ENCODE results near the gene TRPV3. TPM values are rescaled to one million over a fixed set of nuclear protein-coding genes. Genes with fewer than 3 reads are reported as not detected.

Gene TRPV3
- total RNA-seq, 1 donor from 2014 or later: 0.16 TPM

DNA sequence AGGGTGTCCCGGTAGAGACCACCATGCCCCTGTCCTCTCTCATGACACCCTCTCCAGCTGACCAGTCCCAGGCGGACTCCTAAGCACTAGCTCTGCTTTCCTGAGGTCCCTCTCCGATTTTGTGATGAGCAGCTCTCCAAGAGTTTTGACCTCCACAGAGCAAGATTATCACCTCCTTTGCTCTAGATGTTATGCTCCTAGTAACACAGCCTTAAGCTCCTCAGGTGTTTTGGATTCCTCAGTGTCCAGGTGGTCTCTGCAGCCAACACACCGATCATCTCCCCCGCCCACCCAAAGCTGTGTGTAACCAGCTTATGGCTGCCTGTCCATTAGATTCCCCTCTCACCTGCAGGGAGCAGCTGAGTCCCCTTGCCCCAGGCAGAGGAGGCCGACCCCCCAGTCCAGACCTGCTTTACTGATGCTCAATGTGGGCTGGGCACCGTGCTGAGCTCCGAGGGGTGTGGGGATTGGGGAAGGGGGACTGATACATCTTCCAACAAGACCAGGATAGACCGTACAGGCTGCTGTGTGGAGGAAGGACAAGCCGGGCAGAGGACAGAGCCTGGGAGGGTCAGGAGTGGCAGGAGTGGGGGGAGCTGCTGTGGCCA is 2.3 kb downstream of the TRPV3 start:
- Histone ChIP-seq H3K36me3 (ENCODE audit: insufficient read depth, low read length) (no peaks in the 10 kb centered on the region), H3K79me2 (ENCODE audit: insufficient read depth, low read length) (no peaks in the 10 kb centered on the region), H3K4me2 (ENCODE audit: low read length) (no peak overlapping the region), H3K4me3 (ENCODE audit: insufficient read depth, low read depth, low read length) (no peak overlapping the region), H3K4me1 (ENCODE audit: insufficient read depth, low read length) (peaks cover 8% of the 10 kb centered on the region), H3K27ac (ENCODE audit: low read depth, low read length) (no peak overlapping the region), H3K9me3 (ENCODE audit: insufficient read depth, low read depth, low read length) (no peaks in the 10 kb centered on the region), H3K9ac (ENCODE audit: low read length) (no peak overlapping the region), H2AFZ (ENCODE audit: low read depth, low read length) (no peak overlapping the region), H3K27me3 (ENCODE audit: insufficient read depth, low read length) (no peaks in the 10 kb centered on the region), H4K20me1 (ENCODE audit: insufficient read depth, low read length) (no peaks in the 10 kb centered on the region)
- Mint-ChIP-seq H3K4me3 (ENCODE audit: unreplicated experiment) (no peak overlapping the region), H3K36me3 (ENCODE audit: low read depth, unreplicated experiment) (no peaks in the 10 kb centered on the region), H3K27me3 (ENCODE audit: low read depth, unreplicated experiment) (peaks cover 27% of the 10 kb centered on the region), H3K4me1 (ENCODE audit: low read depth, unreplicated experiment) (no peaks in the 10 kb centered on the region), H3K9me3 (ENCODE audit: unreplicated experiment) (peaks cover 6% of the 10 kb centered on the region), H3K27ac (ENCODE audit: unreplicated experiment) (no peak overlapping the region)
- TF ChIP-seq EZH2 (IDR thresholded peaks at IDR 0.05; ENCODE audit: insufficient read depth, low read length): no peak
- TF ChIP-seq, protein P1, sequence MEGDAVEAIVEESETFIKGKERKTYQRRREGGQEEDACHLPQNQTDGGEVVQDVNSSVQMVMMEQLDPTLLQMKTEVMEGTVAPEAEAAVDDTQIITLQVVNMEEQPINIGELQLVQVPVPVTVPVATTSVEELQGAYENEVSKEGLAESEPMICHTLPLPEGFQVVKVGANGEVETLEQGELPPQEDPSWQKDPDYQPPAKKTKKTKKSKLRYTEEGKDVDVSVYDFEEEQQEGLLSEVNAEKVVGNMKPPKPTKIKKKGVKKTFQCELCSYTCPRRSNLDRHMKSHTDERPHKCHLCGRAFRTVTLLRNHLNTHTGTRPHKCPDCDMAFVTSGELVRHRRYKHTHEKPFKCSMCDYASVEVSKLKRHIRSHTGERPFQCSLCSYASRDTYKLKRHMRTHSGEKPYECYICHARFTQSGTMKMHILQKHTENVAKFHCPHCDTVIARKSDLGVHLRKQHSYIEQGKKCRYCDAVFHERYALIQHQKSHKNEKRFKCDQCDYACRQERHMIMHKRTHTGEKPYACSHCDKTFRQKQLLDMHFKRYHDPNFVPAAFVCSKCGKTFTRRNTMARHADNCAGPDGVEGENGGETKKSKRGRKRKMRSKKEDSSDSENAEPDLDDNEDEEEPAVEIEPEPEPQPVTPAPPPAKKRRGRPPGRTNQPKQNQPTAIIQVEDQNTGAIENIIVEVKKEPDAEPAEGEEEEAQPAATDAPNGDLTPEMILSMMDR (IDR thresholded peaks at IDR 0.05; ENCODE audit: insufficient read depth, low read depth, low read length): no peak
- no peak for FAIRE-seq
- DNase-seq (ENCODE audit: low read depth): no peak

DNA sequence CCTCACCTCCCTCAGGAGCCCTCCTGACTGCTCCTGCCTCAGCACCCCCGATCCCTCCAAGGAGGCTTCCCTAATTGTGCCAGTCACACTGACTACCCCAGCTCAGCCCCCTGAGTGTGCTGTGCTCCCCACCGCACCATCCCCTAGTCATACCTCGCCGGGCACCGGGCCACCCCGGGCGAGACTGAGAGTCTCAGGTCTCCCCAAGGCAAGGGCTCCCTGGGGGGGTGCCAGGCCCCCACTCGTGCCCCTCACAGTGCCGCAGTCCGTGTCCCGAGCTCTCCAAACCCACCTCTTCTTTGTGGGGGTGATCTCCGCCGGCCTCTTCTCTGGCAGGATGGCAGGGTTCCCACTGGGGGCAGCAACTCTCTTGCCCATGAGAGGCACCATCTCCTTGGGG is 3.2 kb downstream of the TRPV3 start:
- DNase-seq (ENCODE audit: low read depth) (no peak), FAIRE-seq (no peak)
- H3K9me3 Mint-ChIP-seq (ENCODE audit: unreplicated experiment): peaks cover 9% of the 10 kb centered on the region
- Histone ChIP-seq H3K4me3 (ENCODE audit: insufficient read depth, low read depth, low read length) (no peak overlapping the region), H4K20me1 (ENCODE audit: insufficient read depth, low read length) (no peaks in the 10 kb centered on the region), H3K27ac (ENCODE audit: low read depth, low read length) (no peak overlapping the region), H2AFZ (ENCODE audit: low read depth, low read length) (no peak overlapping the region), H3K9me3 (ENCODE audit: insufficient read depth, low read depth, low read length) (no peaks in the 10 kb centered on the region), H3K36me3 (ENCODE audit: insufficient read depth, low read length) (no peaks in the 10 kb centered on the region), H3K4me1 (ENCODE audit: insufficient read depth, low read length) (peaks cover 8% of the 10 kb centered on the region), H3K9ac (ENCODE audit: low read length) (no peak overlapping the region), H3K27me3 (ENCODE audit: insufficient read depth, low read length) (no peaks in the 10 kb centered on the region), H3K79me2 (ENCODE audit: insufficient read depth, low read length) (no peaks in the 10 kb centered on the region), H3K4me2 (ENCODE audit: low read length) (no peak overlapping the region)
- peaks cover 27% of the 10 kb centered on the region for H3K27me3 Mint-ChIP-seq (ENCODE audit: low read depth, unreplicated experiment)
- no peaks in the 10 kb centered on the region for H3K36me3 Mint-ChIP-seq (ENCODE audit: low read depth, unreplicated experiment)
- TF ChIP-seq, protein P1 (IDR thresholded peaks at IDR 0.05; ENCODE audit: insufficient read depth, low read depth, low read length): no peak
- TF ChIP-seq EZH2 (IDR thresholded peaks at IDR 0.05; ENCODE audit: insufficient read depth, low read length): no peak
- no peak overlapping the region for H3K4me3 Mint-ChIP-seq (ENCODE audit: unreplicated experiment)
- no peaks in the 10 kb centered on the region for H3K4me1 Mint-ChIP-seq (ENCODE audit: low read depth, unreplicated experiment)
- H3K27ac Mint-ChIP-seq (ENCODE audit: unreplicated experiment): no peak overlapping the region

Data from astrocyte (in vitro differentiated cells and primary cell).